Measurements from ENCODE around the gene FBRSL1. TPM values are rescaled to one million over a fixed set of nuclear protein-coding genes. Genes with fewer than 3 reads are reported as not detected.

FBRSL1 gene
- total RNA-seq, 1 donor from 2014 or later, result 43.8 TPM

DNA sequence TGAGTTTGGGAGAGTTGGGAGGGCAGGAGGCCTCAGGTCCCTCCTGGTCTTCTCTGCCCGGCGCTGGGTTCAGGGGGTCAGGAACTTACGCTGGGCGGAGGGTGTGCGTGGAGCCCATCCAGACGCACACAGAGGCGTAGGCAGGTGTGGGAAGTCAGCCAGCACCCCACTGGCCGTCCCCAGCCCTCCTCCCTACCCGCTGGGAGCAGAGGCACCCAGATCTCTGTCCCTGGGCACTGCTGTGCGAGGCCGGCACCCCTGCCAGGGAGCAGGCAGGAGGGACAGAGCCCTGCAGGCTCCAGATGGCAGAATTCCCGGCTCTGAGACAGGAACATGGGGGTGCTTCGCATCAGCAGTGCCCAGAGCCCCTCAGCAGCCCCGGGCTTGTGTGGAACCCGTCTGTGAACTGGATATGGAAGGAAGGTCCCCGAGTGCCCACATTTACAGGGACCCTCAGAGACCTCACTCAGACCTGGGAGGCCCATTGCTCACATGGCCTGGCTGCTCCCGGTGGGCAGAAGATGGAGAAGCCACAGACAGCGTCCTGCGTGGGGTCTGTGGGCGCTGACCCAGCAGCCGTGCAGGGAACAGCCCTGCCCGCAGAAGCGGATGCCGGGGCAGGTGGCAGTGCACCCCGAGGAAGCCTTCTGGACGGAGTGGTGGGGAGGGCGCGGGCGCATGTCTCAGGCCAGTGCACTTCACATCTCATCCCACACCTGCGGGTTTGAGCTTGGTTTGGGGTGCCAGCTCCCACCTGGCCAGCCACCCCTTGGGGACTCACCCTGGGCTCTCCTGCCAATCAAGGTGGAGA lies 61.1 kb downstream of the FBRSL1 start:
- H3K4me2 ChIP-seq (ENCODE audit: low read length), result no peak overlapping the region
- peaks cover 18% of the 10 kb centered on the region for H4K20me1 ChIP-seq (ENCODE audit: insufficient read depth, low read length)
- H3K79me2 ChIP-seq (ENCODE audit: insufficient read depth, low read length), result no peaks in the 10 kb centered on the region
- no peak overlapping the region for H3K4me3 ChIP-seq (ENCODE audit: insufficient read depth, low read depth, low read length)
- Mint-ChIP-seq H3K9me3 (ENCODE audit: unreplicated experiment) (no peaks in the 10 kb centered on the region), H3K27me3 (ENCODE audit: low read depth, unreplicated experiment) (peaks cover 9% of the 10 kb centered on the region), H3K27ac (ENCODE audit: unreplicated experiment) (no peak overlapping the region), H3K4me1 (ENCODE audit: low read depth, unreplicated experiment) (peaks cover 2% of the 10 kb centered on the region), H3K4me3 (ENCODE audit: unreplicated experiment) (no peak overlapping the region), H3K36me3 (ENCODE audit: low read depth, unreplicated experiment) (peaks cover 3% of the 10 kb centered on the region)
- H3K9ac ChIP-seq (ENCODE audit: low read length), result no peak overlapping the region
- TF ChIP-seq EZH2 (IDR thresholded peaks at IDR 0.05; ENCODE audit: insufficient read depth, low read length), result no peak
- TF ChIP-seq, protein P1, sequence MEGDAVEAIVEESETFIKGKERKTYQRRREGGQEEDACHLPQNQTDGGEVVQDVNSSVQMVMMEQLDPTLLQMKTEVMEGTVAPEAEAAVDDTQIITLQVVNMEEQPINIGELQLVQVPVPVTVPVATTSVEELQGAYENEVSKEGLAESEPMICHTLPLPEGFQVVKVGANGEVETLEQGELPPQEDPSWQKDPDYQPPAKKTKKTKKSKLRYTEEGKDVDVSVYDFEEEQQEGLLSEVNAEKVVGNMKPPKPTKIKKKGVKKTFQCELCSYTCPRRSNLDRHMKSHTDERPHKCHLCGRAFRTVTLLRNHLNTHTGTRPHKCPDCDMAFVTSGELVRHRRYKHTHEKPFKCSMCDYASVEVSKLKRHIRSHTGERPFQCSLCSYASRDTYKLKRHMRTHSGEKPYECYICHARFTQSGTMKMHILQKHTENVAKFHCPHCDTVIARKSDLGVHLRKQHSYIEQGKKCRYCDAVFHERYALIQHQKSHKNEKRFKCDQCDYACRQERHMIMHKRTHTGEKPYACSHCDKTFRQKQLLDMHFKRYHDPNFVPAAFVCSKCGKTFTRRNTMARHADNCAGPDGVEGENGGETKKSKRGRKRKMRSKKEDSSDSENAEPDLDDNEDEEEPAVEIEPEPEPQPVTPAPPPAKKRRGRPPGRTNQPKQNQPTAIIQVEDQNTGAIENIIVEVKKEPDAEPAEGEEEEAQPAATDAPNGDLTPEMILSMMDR (IDR thresholded peaks at IDR 0.05; ENCODE audit: insufficient read depth, low read depth, low read length), result no peak
- H3K27me3 ChIP-seq (ENCODE audit: insufficient read depth, low read length), result no peaks in the 10 kb centered on the region
- DNase-seq (ENCODE audit: low read depth) (no peak), FAIRE-seq (no peak)
- H3K27ac ChIP-seq (ENCODE audit: low read depth, low read length), result no peak overlapping the region
- H3K36me3 ChIP-seq (ENCODE audit: insufficient read depth, low read length), result no peaks in the 10 kb centered on the region
- H2AFZ ChIP-seq (ENCODE audit: low read depth, low read length), result no peak overlapping the region
- peaks cover 4% of the 10 kb centered on the region for H3K4me1 ChIP-seq (ENCODE audit: insufficient read depth, low read length)
- no peaks in the 10 kb centered on the region for H3K9me3 ChIP-seq (ENCODE audit: insufficient read depth, low read depth, low read length)

DNA sequence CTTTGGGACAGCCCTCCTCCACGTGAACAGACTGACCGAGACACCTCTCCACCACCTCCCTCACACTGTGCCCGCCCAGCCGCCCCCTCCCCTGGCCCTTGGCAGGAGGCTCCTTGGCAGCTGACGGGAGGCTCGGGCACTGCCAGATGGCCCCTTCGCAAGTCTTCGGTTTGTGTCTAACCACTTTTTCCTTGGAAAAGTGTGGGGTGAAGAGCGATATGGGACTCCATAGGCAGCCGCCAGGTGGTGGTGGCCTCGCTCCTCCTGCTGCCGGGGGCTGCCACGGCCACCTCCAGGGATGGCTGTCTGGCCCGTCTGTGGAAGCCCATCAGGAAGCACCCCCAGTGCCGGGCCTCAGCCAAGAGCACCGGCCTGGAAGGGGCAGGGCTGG lies 61.7 kb downstream of the FBRSL1 start:
- H3K4me1 ChIP-seq (ENCODE audit: insufficient read depth, low read length), result peaks cover 4% of the 10 kb centered on the region
- Mint-ChIP-seq H3K27me3 (ENCODE audit: low read depth, unreplicated experiment) (peaks cover 11% of the 10 kb centered on the region), H3K36me3 (ENCODE audit: low read depth, unreplicated experiment) (peaks cover 3% of the 10 kb centered on the region), H3K4me1 (ENCODE audit: low read depth, unreplicated experiment) (peaks cover 1% of the 10 kb centered on the region), H3K9me3 (ENCODE audit: unreplicated experiment) (no peaks in the 10 kb centered on the region), H3K27ac (ENCODE audit: unreplicated experiment) (no peak overlapping the region), H3K4me3 (ENCODE audit: unreplicated experiment) (no peak overlapping the region)
- H4K20me1 ChIP-seq (ENCODE audit: insufficient read depth, low read length), result peaks cover 18% of the 10 kb centered on the region
- no peaks in the 10 kb centered on the region for H3K36me3 ChIP-seq (ENCODE audit: insufficient read depth, low read length)
- no peak overlapping the region for H3K27ac ChIP-seq (ENCODE audit: low read depth, low read length)
- no peaks in the 10 kb centered on the region for H3K9me3 ChIP-seq (ENCODE audit: insufficient read depth, low read depth, low read length)
- H2AFZ ChIP-seq (ENCODE audit: low read depth, low read length), result no peak overlapping the region
- H3K4me2 ChIP-seq (ENCODE audit: low read length), result no peak overlapping the region
- no peak overlapping the region for H3K4me3 ChIP-seq (ENCODE audit: insufficient read depth, low read depth, low read length)
- DNase-seq (ENCODE audit: low read depth) (no peak), FAIRE-seq (no peak)
- H3K79me2 ChIP-seq (ENCODE audit: insufficient read depth, low read length), result no peaks in the 10 kb centered on the region
- H3K9ac ChIP-seq (ENCODE audit: low read length), result no peak overlapping the region
- H3K27me3 ChIP-seq (ENCODE audit: insufficient read depth, low read length), result no peaks in the 10 kb centered on the region
- no peak for TF ChIP-seq EZH2 (IDR thresholded peaks at IDR 0.05; ENCODE audit: insufficient read depth, low read length)
- TF ChIP-seq, protein P1 (IDR thresholded peaks at IDR 0.05; ENCODE audit: insufficient read depth, low read depth, low read length), result no peak

Measured in astrocyte (in vitro differentiated cells and primary cell).